GM12878 (cell line): Measurements from ENCODE around the gene TWF1.

Experiments
- ATF2 ChIP-seq: IDR thresholded peaks from 2 replicates; pipeline ENCODE4 v1.6.1; 2012; ENCODE audit warnings: low read length, inconsistent platforms
- ATF3 ChIP-seq: IDR thresholded peaks from 2 replicates; pipeline ENCODE4 v1.6.1; 2011; ENCODE audit warnings: low read depth, mild to moderate bottlenecking, low read length, moderate library complexity, borderline replicate concordance; ENCODE audit errors: extremely low read depth
- CEBPZ ChIP-seq: fragments of 150-350 bp; IDR thresholded peaks from 2 replicates; pipeline ENCODE4 v1.6.1; 2016; ENCODE audit warnings: low read depth, low read length
- CTCF ChIP-seq, 3 experiments: IDR thresholded peaks in 2 of 3; conservative IDR thresholded peaks in 1 of 3; 2 replicates each; pipeline ENCODE4 v1.5.1; 2011; ENCODE audit warnings: low read depth in 3 of 3, low read length in 3 of 3, mild to moderate bottlenecking in 3 of 3, control low read depth in 2 of 3, moderate library complexity in 2 of 3, inconsistent platforms in 1 of 3, mixed read lengths in 1 of 3; ENCODE audit not compliant: control insufficient read depth in 2 of 3, insufficient read depth in 1 of 3; ENCODE audit errors: extremely low read depth in 1 of 3
- ESRRA ChIP-seq: IDR thresholded peaks from 2 replicates; pipeline ENCODE4 v1.6.1; 2012; ENCODE audit warnings: mild to moderate bottlenecking, low read length, improper control_type of control experiment
- FOXM1 ChIP-seq: IDR thresholded peaks from 2 replicates; pipeline ENCODE4 v1.6.1; 2012; ENCODE audit warnings: low read depth, mild to moderate bottlenecking, inconsistent platforms, low read length, moderate library complexity
- HDGF ChIP-seq: fragments of 450-650 bp; IDR thresholded peaks from 2 replicates; pipeline ENCODE4 v1.6.1; 2016; ENCODE audit warnings: antibody characterized with exemption
- IRF3 ChIP-seq: fragments of 450-650 bp; IDR thresholded peaks from 2 replicates; pipeline ENCODE4 v1.6.1; 2014; ENCODE audit warnings: mild to moderate bottlenecking
- MTA3 ChIP-seq: IDR thresholded peaks from 2 replicates; pipeline ENCODE4 v1.6.1; 2012; ENCODE audit warnings: low read length, inconsistent platforms, borderline replicate concordance
- NKRF ChIP-seq: fragments of 450-650 bp; conservative IDR thresholded peaks from 2 replicates; pipeline ENCODE4 v1.6.1; 2017; ENCODE audit warnings: mild to moderate bottlenecking, moderate library complexity
- NR2C1 ChIP-seq: fragments of 450-650 bp; IDR thresholded peaks from 2 replicates; pipeline ENCODE4 v1.6.1; 2017; ENCODE audit warnings: antibody characterized with exemption, mild to moderate bottlenecking, moderate library complexity
- POLR2A ChIP-seq: IDR thresholded peaks from 2 replicates; pipeline ENCODE4 v1.6.1; 2011; ENCODE audit warnings: low read depth, mild to moderate bottlenecking, low read length
- REST ChIP-seq: IDR thresholded peaks from 2 replicates; pipeline ENCODE4 v1.6.1; 2012; ENCODE audit warnings: mild to moderate bottlenecking, low read depth, low read length
- RFX5 ChIP-seq: IDR thresholded peaks from 2 replicates; pipeline ENCODE4 v1.6.1; 2011; ENCODE audit warnings: low read depth, low read length, improper control_type of control experiment

GRCh38 chr12:43816168-43816567 is 10.1 kb upstream of the TWF1 start:
- TF ChIP-seq HDGF = no peak
- no peak for TF ChIP-seq MTA3
- no peak for TF ChIP-seq ESRRA
- no peak for TF ChIP-seq CTCF (IDR thresholded peaks at IDR 0.05 in 2 of 3, conservative IDR thresholded peaks at IDR 0.05 in 1 of 3; ENCODE audit: control insufficient read depth in 2 of 3, extremely low read depth in 1 of 3, insufficient read depth in 1 of 3, low read depth in 3 of 3, low read length in 3 of 3)
- TF ChIP-seq ATF2 = no peak
- no peak for TF ChIP-seq ATF3
- TF ChIP-seq REST = no peak
- TF ChIP-seq RFX5 = no peak
- no peak for TF ChIP-seq POLR2A
- no peak for TF ChIP-seq CEBPZ
- no peak for TF ChIP-seq NKRF
- TF ChIP-seq NR2C1 = no peak
- TF ChIP-seq FOXM1 = no peak
- TF ChIP-seq IRF3 = no peak
